HFFc6 (cell line): ENCODE data around the gene OR8J3. TPM values are rescaled to one million over a fixed set of nuclear protein-coding genes. Genes with fewer than 3 reads are reported as not detected.

Experiments
- DNase-seq: peaks from one replicate; pipeline ENCODE4 v3.0.0-alpha.2; 2018
- H3K27ac Mint-ChIP-seq: 2 replicates; pipeline ENCODE4 v1.8.0; 2020; ENCODE audit warnings: mild to moderate bottlenecking, mixed read lengths
- H3K27me3 Mint-ChIP-seq: 2 replicates; pipeline ENCODE4 v1.8.0; 2021; ENCODE audit warnings: mild to moderate bottlenecking, moderate library complexity, mixed read lengths; ENCODE audit not compliant: insufficient read depth
- H3K36me3 Mint-ChIP-seq: 2 replicates; pipeline ENCODE4 v1.8.0; 2021; ENCODE audit warnings: low read depth, mixed read lengths
- H3K4me1 Mint-ChIP-seq: 2 replicates; pipeline ENCODE4 v1.8.0; 2020; ENCODE audit warnings: low read depth, mixed read lengths
- H3K4me3 Mint-ChIP-seq: 2 replicates; pipeline ENCODE4 v1.8.0; 2020; ENCODE audit warnings: mild to moderate bottlenecking, moderate library complexity, mixed read lengths
- H3K9me3 Mint-ChIP-seq: 2 replicates; pipeline ENCODE4 v1.8.0; 2020; ENCODE audit warnings: mild to moderate bottlenecking, mixed read lengths
- CTCF ChIP-seq: fragments of 200-600 bp; sonication (generic); IDR thresholded peaks from 2 replicates; pipeline ENCODE4 v1.5.0; 2021; ENCODE audit warnings: antibody characterized with exemption, mild to moderate bottlenecking
- long read RNA-seq: library from polyadenylated mRNA; unstranded; transcript quantifications from one replicate; pipeline ENCODE4 v2.0.0, GENCODE V29; 2019
- total RNA-seq, 6 experiments: library from RNA; stranded (reverse); fragmentation: NEBNext Ultra II Directional; extraction: Animal tissue kit (Norgen Biotek cat#: 25700); gene quantifications; 2 replicates in 1 of 6; 3 replicates in 5 of 6; pipeline ENCODE4 v1.2.3, GENCODE V29; 2021

The OR8J3 gene, protein sequence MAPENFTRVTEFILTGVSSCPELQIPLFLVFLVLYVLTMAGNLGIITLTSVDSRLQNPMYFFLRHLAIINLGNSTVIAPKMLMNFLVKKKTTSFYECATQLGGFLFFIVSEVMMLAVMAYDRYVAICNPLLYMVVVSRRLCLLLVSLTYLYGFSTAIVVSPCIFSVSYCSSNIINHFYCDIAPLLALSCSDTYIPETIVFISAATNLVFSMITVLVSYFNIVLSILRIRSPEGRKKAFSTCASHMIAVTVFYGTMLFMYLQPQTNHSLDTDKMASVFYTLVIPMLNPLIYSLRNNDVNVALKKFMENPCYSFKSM
- not detected for total RNA-seq
- long read RNA-seq: 0 reads

GRCh38 chr11:56140151-56140661 is at the start of gene OR8J3:
TSS of gene OR8J3 (minus strand) at chr11:56140201. CDS start at chr11:56137718, 2,483 bp downstream.
- DNase-seq: no peak
- H3K4me3 Mint-ChIP-seq: no peak within 1 kb of the TSS
- H3K27me3 Mint-ChIP-seq: no peaks in the 10 kb centered on the region; the same call in 1 of the 2 replicates
- TF ChIP-seq CTCF: no peak
- no peak within 1 kb of the TSS for H3K27ac Mint-ChIP-seq
- peaks cover 3% of the 10 kb centered on the region; the same call in 1 of the 2 replicates for H3K36me3 Mint-ChIP-seq
- no peaks in the 10 kb centered on the region for H3K4me1 Mint-ChIP-seq
- peaks cover 36% of the 10 kb centered on the region for H3K9me3 Mint-ChIP-seq

- Mint-ChIP-seq H3K4me3 (no peak overlapping the region), H3K36me3 (no peaks in the 10 kb centered on the region; the same call in 1 of the 2 replicates), H3K4me1 (no peaks in the 10 kb centered on the region), H3K27me3 (no peaks in the 10 kb centered on the region), H3K9me3 (peaks cover 27% of the 10 kb centered on the region), H3K27ac (no peak overlapping the region)
- no peak for TF ChIP-seq CTCF
- DNase-seq: no peak
Observed at GRCh38 chr11:56188602-56189001, 48.6 kb upstream of the OR8J3 start.

DNA sequence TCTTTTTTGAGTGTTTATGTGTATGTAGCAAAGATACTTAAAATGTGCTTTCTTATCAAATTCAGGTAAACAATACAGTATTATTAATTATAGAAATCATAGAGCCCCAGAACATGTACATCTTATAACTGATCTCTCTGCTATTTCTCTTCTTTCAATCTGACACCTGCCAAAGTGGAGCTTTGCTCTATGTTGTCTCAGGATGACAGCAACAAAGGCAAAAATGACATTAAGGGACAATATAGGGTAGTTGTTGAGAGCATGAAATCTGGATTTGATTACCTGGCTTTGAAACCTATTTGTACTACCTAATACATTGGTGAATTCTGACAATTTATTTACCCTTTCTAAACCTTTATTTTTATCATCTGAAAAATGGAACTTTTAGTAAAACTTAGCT is 43.5 kb upstream of the OR8J3 start:
- no peak for DNase-seq
- Mint-ChIP-seq H3K9me3 (peaks cover 23% of the 10 kb centered on the region), H3K36me3 (no peaks in the 10 kb centered on the region), H3K4me3 (no peak overlapping the region), H3K27me3 (no peaks in the 10 kb centered on the region), H3K4me1 (no peaks in the 10 kb centered on the region), H3K27ac (no peak overlapping the region)
- no peak for TF ChIP-seq CTCF

DNA sequence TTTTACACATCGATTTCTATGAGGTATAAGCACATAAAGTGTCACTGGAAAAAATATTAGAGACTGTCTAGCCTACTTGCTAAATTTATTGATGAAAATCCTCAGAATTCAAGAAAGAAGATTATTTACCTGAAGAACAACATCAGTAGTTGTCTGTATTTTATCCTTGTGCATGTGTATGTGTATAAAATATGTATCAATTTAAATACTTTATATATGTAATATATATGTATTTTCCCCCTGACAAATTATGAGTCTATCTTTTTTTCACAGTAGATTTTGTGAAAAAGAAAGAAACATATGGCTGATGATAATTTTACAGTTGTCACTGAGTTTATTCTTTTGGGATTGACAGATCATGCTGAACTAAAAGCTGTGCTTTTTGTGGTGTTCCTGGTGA is 36.3 kb upstream of the OR8J3 start, which contains the start of gene OR5J2:
OR5J2 (plus strand) TSS at position 301 of the 400 bp plus-strand sequence; CDS start at position 301, 0 bp downstream.
- Mint-ChIP-seq H3K27ac (no peak within 1 kb of the TSS), H3K4me1 (no peaks in the 10 kb centered on the region), H3K27me3 (no peaks in the 10 kb centered on the region), H3K4me3 (no peak within 1 kb of the TSS), H3K36me3 (no peaks in the 10 kb centered on the region), H3K9me3 (peaks cover 28% of the 10 kb centered on the region)
- DNase-seq: no peak
- TF ChIP-seq CTCF: no peak

DNA sequence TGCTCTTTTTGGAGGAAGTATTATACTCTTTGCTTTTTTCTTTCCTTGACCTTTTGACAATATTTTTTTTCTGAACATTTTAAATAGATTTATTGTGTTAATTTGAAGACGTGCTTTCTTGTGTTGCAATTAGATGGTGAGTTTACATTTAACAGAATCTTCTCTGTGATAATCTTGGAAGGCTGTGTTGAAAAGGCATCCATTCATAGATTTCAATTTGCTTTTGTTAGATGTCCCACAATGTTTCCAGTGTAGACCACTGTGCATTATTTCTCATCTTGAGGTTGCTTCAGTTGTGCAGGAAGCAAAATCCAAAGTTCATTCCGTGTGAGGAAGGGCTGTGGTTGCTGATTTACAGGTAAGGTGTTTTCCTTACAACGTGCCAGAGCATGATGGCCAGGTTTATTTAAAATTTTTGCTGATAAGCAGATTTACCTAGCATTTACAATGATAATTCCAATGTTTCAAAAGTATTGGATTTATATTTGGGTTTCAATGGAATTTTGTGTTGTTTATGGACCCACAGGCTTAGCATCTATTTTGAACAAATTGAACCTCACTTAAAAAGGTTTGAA is 32.3 kb upstream of the OR8J3 start:
- no peak for DNase-seq
- no peak overlapping the region for H3K4me3 Mint-ChIP-seq
- no peaks in the 10 kb centered on the region for H3K36me3 Mint-ChIP-seq
- H3K9me3 Mint-ChIP-seq: peaks cover 32% of the 10 kb centered on the region
- no peaks in the 10 kb centered on the region for H3K27me3 Mint-ChIP-seq
- H3K27ac Mint-ChIP-seq: no peak overlapping the region
- H3K4me1 Mint-ChIP-seq: no peaks in the 10 kb centered on the region
- TF ChIP-seq CTCF: no peak
